Measurements from ENCODE around the gene RASSF3.

RASSF3 gene

GRCh38 chr12:64608901-64609535, 1.3 kb upstream of the RASSF3 start:
- Histone ChIP-seq H2AFZ (ENCODE audit: insufficient read depth, low read length, poor library complexity) (no peak overlapping the region), H3K4me2 (ENCODE audit: low read length) (peak overlapping the region; percentile 72), H2BK12ac (ENCODE audit: low read length) (no peak overlapping the region), H4K12ac (ENCODE audit: low read depth, low read length) (peak overlapping the region; percentile 13), H3K27me3 (ENCODE audit: insufficient read depth, low read length) (no peaks in the 10 kb centered on the region), H4K91ac (ENCODE audit: low read depth, low read length) (no peak overlapping the region), H2BK120ac (ENCODE audit: insufficient read depth, low read length, poor library complexity) (no peak overlapping the region), H3K4me3 (ENCODE audit: low read depth, low read length) (no peak overlapping the region), H3K9me3 (ENCODE audit: insufficient read depth, low read depth, low read length) (no peaks in the 10 kb centered on the region), H3K14ac (ENCODE audit: low read length) (no peak overlapping the region), H3K18ac (ENCODE audit: low read length) (no peak overlapping the region), H3K36me3 (ENCODE audit: control insufficient read depth in 1 of 2, insufficient read depth in 2 of 2, low read length in 2 of 2) (no peaks in the 10 kb centered on the region), H2AK5ac (ENCODE audit: low read length) (no peak overlapping the region), H4K8ac (ENCODE audit: low read depth, low read length) (peak overlapping the region; percentile 23), H3K27ac (ENCODE audit: low read depth, low read length) (peak overlapping the region; percentile 85), H3K79me1 (ENCODE audit: low read length) (peaks cover 23% of the 10 kb centered on the region), H3K4ac (ENCODE audit: low read depth, low read length) (no peak overlapping the region), H3K4me1 (ENCODE audit: control insufficient read depth in 1 of 2, insufficient read depth in 2 of 2, low read length in 2 of 2) (no peaks in the 10 kb centered on the region), H3K23ac (ENCODE audit: low read length) (no peak overlapping the region), H2BK5ac (ENCODE audit: low read depth, low read length, poor library complexity) (peak overlapping the region; percentile 11), H3K79me2 (ENCODE audit: control insufficient read depth, insufficient read depth, low read length, poor library complexity) (peaks cover 19% of the 10 kb centered on the region), H3K9ac (ENCODE audit: low read length) (peak overlapping the region; percentile 9)
- no CpG with 5 or more reads among the region's 16 CpGs for WGBS (ENCODE audit: extremely low coverage, insufficient coverage, insufficient read length)
- peak; percentile 87 to 89 for DNase-seq

GRCh38 chr12:64609536-64610078, 688 bp upstream of the RASSF3 start:
- peak overlapping the region; percentile 76 for H3K14ac ChIP-seq (ENCODE audit: low read length)
- peak overlapping the region; percentile 77 for H4K12ac ChIP-seq (ENCODE audit: low read depth, low read length)
- peaks cover 19% of the 10 kb centered on the region for H3K79me2 ChIP-seq (ENCODE audit: control insufficient read depth, insufficient read depth, low read length, poor library complexity)
- H2AK5ac ChIP-seq (ENCODE audit: low read length) = no peak overlapping the region
- H3K79me1 ChIP-seq (ENCODE audit: low read length) = peaks cover 23% of the 10 kb centered on the region
- no peak overlapping the region for H2BK12ac ChIP-seq (ENCODE audit: low read length)
- no peak overlapping the region for H3K23ac ChIP-seq (ENCODE audit: low read length)
- peak overlapping the region; percentile 39 for H3K4ac ChIP-seq (ENCODE audit: low read depth, low read length)
- H3K36me3 ChIP-seq (ENCODE audit: control insufficient read depth in 1 of 2, insufficient read depth in 2 of 2, low read length in 2 of 2) = no peaks in the 10 kb centered on the region
- H3K27ac ChIP-seq (ENCODE audit: low read depth, low read length) = peak overlapping the region; percentile 85
- peak overlapping the region; percentile 72 for H3K4me2 ChIP-seq (ENCODE audit: low read length)
- DNase-seq = peak in 1 of 2 donors; percentile 49
- H3K9me3 ChIP-seq (ENCODE audit: insufficient read depth, low read depth, low read length) = no peaks in the 10 kb centered on the region
- H2BK5ac ChIP-seq (ENCODE audit: low read depth, low read length, poor library complexity) = peak overlapping the region; percentile 95
- peak overlapping the region; percentile 94 for H3K18ac ChIP-seq (ENCODE audit: low read length)
- H3K27me3 ChIP-seq (ENCODE audit: insufficient read depth, low read length) = no peaks in the 10 kb centered on the region
- H3K4me3 ChIP-seq (ENCODE audit: low read depth, low read length) = peak overlapping the region; percentile 90
- no CpG with 5 or more reads among the region's 15 CpGs for WGBS (ENCODE audit: extremely low coverage, insufficient coverage, insufficient read length)
- H4K91ac ChIP-seq (ENCODE audit: low read depth, low read length) = peak overlapping the region; percentile 98
- peak overlapping the region; percentile 66 for H4K8ac ChIP-seq (ENCODE audit: low read depth, low read length)
- peak overlapping the region; percentile 82 for H3K9ac ChIP-seq (ENCODE audit: low read length)
- H2BK120ac ChIP-seq (ENCODE audit: insufficient read depth, low read length, poor library complexity) = peak overlapping the region; percentile 61
- no peaks in the 10 kb centered on the region for H3K4me1 ChIP-seq (ENCODE audit: control insufficient read depth in 1 of 2, insufficient read depth in 2 of 2, low read length in 2 of 2)
- peak overlapping the region; percentile 92 for H2AFZ ChIP-seq (ENCODE audit: insufficient read depth, low read length, poor library complexity)

GRCh38 chr12:64610660-64611340, 505 bp downstream of the RASSF3 start:
- Histone ChIP-seq H3K4me1 (ENCODE audit: control insufficient read depth in 1 of 2, insufficient read depth in 2 of 2, low read length in 2 of 2) (no peaks in the 10 kb centered on the region), H2BK5ac (ENCODE audit: low read depth, low read length, poor library complexity) (peak overlapping the region; percentile 93), H2BK120ac (ENCODE audit: insufficient read depth, low read length, poor library complexity) (peak overlapping the region; percentile 96), H3K9ac (ENCODE audit: low read length) (peak overlapping the region; percentile 35), H3K27ac (ENCODE audit: low read depth, low read length) (peak overlapping the region; percentile 85), H3K79me2 (ENCODE audit: control insufficient read depth, insufficient read depth, low read length, poor library complexity) (peaks cover 19% of the 10 kb centered on the region), H4K8ac (ENCODE audit: low read depth, low read length) (peak overlapping the region; percentile 94), H2AFZ (ENCODE audit: insufficient read depth, low read length, poor library complexity) (peak overlapping the region; percentile 100), H4K12ac (ENCODE audit: low read depth, low read length) (peak overlapping the region; percentile 97), H3K18ac (ENCODE audit: low read length) (peak overlapping the region; percentile 98), H3K9me3 (ENCODE audit: insufficient read depth, low read depth, low read length) (no peaks in the 10 kb centered on the region), H2BK12ac (ENCODE audit: low read length) (peak overlapping the region; percentile 86), H3K4me3 (ENCODE audit: low read depth, low read length) (peak overlapping the region; percentile 90), H3K14ac (ENCODE audit: low read length) (peak overlapping the region; percentile 99), H3K23ac (ENCODE audit: low read length) (no peak overlapping the region), H3K79me1 (ENCODE audit: low read length) (peaks cover 23% of the 10 kb centered on the region), H3K36me3 (ENCODE audit: control insufficient read depth in 1 of 2, insufficient read depth in 2 of 2, low read length in 2 of 2) (no peaks in the 10 kb centered on the region), H2AK5ac (ENCODE audit: low read length) (peak overlapping the region; percentile 55), H3K27me3 (ENCODE audit: insufficient read depth, low read length) (no peaks in the 10 kb centered on the region), H3K4me2 (ENCODE audit: low read length) (peak overlapping the region; percentile 72), H3K4ac (ENCODE audit: low read depth, low read length) (peak overlapping the region; percentile 95), H4K91ac (ENCODE audit: low read depth, low read length) (peak overlapping the region; percentile 97)
- WGBS (ENCODE audit: extremely low coverage, insufficient coverage, insufficient read length) = no CpG with 5 or more reads among the region's 60 CpGs
- DNase-seq = peak; percentile 57 to 73

GRCh38 chr12:64611341-64612284, 1.3 kb downstream of the RASSF3 start:
- H3K4me1 ChIP-seq (ENCODE audit: control insufficient read depth in 1 of 2, insufficient read depth in 2 of 2, low read length in 2 of 2) = no peaks in the 10 kb centered on the region
- H3K18ac ChIP-seq (ENCODE audit: low read length) = peak overlapping the region; percentile 98
- peak overlapping the region; percentile 90 for H3K4me3 ChIP-seq (ENCODE audit: low read depth, low read length)
- peak in 1 of 2 donors; percentile 46 for DNase-seq
- H3K23ac ChIP-seq (ENCODE audit: low read length) = no peak overlapping the region
- no peaks in the 10 kb centered on the region for H3K36me3 ChIP-seq (ENCODE audit: control insufficient read depth in 1 of 2, insufficient read depth in 2 of 2, low read length in 2 of 2)
- H4K91ac ChIP-seq (ENCODE audit: low read depth, low read length) = peak overlapping the region; percentile 97
- H3K9ac ChIP-seq (ENCODE audit: low read length) = peak overlapping the region; percentile 14
- H3K27ac ChIP-seq (ENCODE audit: low read depth, low read length) = peak overlapping the region; percentile 85
- H3K27me3 ChIP-seq (ENCODE audit: insufficient read depth, low read length) = no peaks in the 10 kb centered on the region
- H3K79me1 ChIP-seq (ENCODE audit: low read length) = peaks cover 23% of the 10 kb centered on the region
- H3K4ac ChIP-seq (ENCODE audit: low read depth, low read length) = peak overlapping the region; percentile 95
- H2AK5ac ChIP-seq (ENCODE audit: low read length) = no peak overlapping the region
- H2BK12ac ChIP-seq (ENCODE audit: low read length) = no peak overlapping the region
- no peaks in the 10 kb centered on the region for H3K9me3 ChIP-seq (ENCODE audit: insufficient read depth, low read depth, low read length)
- no peak overlapping the region for H4K12ac ChIP-seq (ENCODE audit: low read depth, low read length)
- peaks cover 19% of the 10 kb centered on the region for H3K79me2 ChIP-seq (ENCODE audit: control insufficient read depth, insufficient read depth, low read length, poor library complexity)
- peak overlapping the region; percentile 93 for H2BK5ac ChIP-seq (ENCODE audit: low read depth, low read length, poor library complexity)
- peak overlapping the region; percentile 96 for H2BK120ac ChIP-seq (ENCODE audit: insufficient read depth, low read length, poor library complexity)
- H3K4me2 ChIP-seq (ENCODE audit: low read length) = peak overlapping the region; percentile 72
- no CpG with 5 or more reads among the region's 31 CpGs for WGBS (ENCODE audit: extremely low coverage, insufficient coverage, insufficient read length)
- H3K14ac ChIP-seq (ENCODE audit: low read length) = peak overlapping the region; percentile 99
- H2AFZ ChIP-seq (ENCODE audit: insufficient read depth, low read length, poor library complexity) = peak overlapping the region; percentile 100
- H4K8ac ChIP-seq (ENCODE audit: low read depth, low read length) = peak overlapping the region; percentile 94
